G401 (cell line): ENCODE data around the gene TAOK2. TPM values are rescaled to one million over a fixed set of nuclear protein-coding genes. Genes with fewer than 3 reads are reported as not detected.

ENCODE experiments used
- DNase-seq: peaks from one replicate; pipeline ENCODE4 v3.0.0-alpha.2; 2015; ENCODE audit warnings: low spot score
- in situ Hi-C: cut with HindIII; loops from 2 replicates; pipeline ENCODE4 v1.10.0; 2016; ENCODE audit warnings: low sequenced_read_pairs, mixed read lengths
- total RNA-seq: library from RNA; depleted of rRNA; stranded (reverse); fragments of >200 nt; shearing (Covaris generic); gene quantifications from 2 replicates; pipeline ENCODE4 v1.2.3, GENCODE V29; 2014

Gene TAOK2
- total RNA-seq, 1 experiment from 2014 or later: 59.3 TPM

DNA sequence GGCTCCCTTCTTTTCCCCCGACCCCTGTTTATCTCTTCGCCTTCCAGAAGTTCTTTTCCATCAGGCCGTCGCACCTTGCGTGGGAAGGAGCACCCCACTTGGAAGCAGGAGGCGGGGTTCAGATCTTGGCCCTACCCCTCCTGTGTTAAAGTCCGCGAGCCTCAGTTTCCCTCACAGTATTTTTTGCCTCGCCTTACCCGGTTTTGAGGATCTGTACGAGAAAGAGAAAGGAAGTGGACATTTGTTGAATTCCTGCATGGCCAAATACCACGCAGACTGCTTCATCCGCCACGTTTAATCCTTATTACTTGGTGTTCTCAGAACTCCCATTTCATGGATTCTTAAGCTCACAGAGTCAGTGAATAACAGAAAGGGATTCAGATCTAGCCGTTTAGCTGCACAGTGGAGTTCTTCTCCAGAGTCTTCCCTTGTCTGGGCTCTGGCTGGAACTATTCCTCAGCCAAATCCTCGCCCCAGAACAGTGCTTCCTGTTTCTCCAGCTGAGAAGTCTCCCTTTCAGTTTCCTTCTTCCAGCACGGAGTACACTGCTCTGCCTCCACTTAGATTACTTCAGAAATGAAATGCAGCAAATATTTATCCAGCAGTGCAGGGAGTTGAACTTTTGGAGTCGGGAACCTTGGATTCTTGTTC is 11.2 kb upstream of the TAOK2 start:
- DNase-seq: peak; percentile 36
- in situ Hi-C loops: no loop called here

DNA sequence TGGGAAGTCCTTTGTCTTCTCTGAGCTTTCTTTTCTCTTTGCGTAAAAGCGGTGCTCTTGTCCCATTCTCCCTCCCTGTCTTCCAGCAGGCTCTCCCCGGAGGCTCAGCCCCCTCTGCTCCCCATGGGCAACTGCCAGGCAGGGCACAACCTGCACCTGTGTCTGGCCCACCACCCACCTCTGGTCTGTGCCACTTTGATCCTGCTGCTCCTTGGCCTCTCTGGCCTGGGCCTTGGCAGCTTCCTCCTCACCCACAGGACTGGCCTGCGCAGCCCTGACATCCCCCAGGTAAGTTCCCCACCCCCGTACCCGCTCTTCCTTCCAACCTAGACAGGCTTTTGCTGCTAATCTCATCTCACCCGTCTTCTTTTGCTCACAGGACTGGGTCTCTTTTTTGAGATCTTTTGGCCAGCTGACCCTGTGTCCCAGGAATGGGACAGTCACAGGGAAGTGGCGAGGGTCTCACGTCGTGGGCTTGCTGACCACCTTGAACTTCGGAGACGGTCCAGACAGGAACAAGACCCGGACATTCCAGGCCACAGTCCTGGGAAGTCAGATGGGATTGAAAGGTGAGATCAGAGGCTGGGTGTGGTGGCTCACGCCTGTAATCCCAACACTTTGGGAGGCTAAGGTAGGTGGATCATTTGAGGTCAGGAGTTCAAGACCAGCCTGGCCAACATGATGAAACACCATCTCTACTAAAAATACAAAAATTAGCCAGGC is 10.5 kb upstream of the TAOK2 start:
- in situ Hi-C loops: no loop called here

DNA sequence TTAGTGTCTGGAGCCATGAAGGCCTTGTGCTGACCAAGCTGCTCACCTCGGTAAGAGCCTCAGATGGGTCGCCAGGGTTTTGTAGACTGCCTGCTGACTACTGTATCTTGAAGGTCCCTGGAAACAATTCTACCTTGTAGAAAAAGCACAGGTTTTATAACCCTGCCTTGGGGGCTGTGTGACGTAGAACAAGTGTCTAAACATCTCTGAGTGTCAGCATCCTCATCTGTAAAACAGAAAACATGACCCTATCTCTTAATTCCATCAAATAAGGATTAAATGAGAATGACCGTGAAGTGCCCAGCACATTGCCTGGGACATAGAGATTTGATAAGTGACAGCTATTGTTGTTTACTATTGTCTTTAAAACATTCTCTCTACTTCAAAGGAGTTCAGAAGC is 5.5 kb upstream of the TAOK2 start:
- DNase-seq: no peak
- in situ Hi-C loops: no loop called here

More for the DNA sequence above, 10.5 kb upstream of the TAOK2 start:
- DNase-seq: no peak

DNA sequence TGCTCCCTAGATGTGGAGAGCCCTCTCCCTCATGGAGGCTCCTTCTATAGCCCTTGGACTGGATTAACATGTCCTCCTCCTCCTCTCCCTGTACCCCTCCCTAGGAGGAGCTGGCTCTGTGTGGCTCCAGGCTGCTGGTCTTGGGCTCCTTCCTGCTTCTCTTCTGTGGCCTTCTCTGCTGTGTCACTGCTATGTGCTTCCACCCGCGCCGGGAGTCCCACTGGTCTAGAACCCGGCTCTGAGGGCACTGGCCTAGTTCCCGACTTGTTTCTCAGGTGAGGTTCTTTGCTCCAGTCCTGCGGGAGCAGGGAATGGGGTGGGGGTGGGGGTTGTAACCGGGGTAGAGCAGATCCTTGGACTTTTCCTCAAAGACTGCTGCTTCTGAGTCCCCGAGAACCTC is 2.4 kb upstream of the TAOK2 start:
- DNase-seq: no peak
- in situ Hi-C loops: no loop called here

DNA sequence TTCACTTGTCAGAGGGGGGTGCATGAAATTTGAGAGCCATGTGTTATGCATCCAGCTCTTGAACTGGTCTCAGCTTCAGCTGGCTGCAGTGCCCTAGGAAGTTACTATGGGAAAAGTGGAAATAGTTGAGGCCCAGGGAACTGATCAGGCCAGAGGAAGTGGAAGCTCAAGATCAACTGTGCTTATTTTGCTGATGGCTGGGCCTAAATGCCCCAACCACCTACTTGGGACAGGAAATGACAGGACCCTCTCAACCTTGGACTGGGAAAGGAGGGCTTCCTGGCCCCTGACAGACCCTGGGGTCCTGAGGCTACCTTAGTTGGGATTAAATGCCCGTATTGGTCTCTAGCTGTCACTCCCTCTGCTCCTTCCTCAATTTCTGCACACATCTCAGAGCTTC is 1.2 kb upstream of the TAOK2 start:
- no peak for DNase-seq
- in situ Hi-C loops: no loop called here

DNA sequence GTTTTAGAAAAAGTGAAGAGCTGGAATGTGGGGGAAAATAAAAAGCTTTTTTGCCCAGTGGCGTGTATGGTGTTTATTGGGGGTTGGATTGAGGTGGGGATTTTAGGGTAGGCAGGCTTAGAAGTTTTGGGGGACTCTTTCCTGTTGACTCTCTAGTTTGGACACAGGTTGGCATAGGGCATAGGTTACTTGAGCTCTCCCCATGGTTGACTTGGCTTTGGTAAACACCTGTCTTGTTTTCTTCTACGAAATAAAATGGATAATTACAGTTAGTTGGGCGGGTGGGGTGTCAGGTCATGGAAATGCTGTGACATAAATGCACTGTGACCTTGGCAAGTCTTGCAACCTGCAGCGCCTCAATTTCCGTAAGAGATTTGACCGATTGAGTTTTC is 680 bp upstream of the TAOK2 start:
- DNase-seq: no peak
- in situ Hi-C loops: no loop called here

DNA sequence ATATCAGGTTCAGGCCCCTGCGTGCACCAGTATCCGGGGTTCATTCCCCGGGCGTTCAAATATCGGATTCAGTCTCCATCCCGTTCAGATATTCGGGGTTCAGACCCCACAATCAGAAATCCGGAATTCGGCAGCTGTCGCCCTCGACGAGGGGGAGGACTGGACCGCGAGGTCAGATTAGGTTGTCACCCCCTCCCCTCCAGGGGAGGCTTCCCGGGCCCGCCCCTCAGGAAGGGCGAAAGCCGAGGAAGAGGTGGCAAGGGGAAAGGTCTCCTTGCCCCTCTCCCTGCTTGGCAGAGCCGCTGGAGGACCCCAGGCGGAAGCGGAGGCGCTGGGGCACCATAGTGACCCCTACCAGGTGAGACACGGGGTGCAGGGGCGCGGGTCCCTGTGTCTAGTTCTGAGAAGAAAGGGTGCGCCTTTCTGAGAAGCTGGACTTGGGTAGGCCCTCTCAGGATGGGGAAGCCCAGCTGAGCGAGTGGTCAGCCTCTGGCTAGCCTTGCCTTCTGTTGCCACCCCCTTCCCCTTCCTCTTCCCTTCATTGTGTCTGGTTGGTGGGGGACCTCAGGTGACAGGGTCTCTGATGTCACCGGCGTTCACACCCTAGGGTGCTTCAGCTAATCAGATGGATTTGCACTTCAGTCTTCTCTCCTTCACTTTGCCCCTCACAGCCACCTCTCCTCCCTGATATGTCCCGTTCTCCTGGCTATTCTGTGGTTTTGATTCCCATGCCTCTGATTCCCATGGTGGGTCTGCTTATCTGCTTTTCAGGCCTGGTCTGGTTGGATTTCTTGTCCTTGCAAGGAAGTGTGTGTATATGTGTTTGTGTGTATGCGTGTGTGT is 844 bp downstream of the TAOK2 start:
- in situ Hi-C loops: no loop called here
- no peak for DNase-seq

DNA sequence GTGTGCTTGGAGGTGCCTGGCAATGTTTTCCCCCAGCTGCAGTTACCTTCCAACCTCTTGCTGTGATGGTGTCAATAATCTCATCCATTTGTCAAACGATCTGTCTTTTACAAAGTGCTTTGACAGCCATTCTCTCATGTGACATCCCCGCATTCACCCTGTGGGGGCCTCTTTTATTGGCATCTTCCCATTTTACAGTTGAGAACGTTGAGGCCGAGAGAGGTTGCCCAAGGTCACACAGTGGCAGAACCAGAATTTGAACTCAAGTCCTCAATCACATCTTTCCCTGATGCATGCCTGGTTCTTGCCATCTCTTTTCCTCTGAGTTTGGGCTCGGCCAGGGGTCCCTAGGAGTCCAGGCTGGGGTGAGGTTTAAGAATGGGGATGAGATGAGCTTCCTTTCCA is 1.5 kb downstream of the TAOK2 start:
- in situ Hi-C loops: no loop called here
- DNase-seq: no peak

DNA sequence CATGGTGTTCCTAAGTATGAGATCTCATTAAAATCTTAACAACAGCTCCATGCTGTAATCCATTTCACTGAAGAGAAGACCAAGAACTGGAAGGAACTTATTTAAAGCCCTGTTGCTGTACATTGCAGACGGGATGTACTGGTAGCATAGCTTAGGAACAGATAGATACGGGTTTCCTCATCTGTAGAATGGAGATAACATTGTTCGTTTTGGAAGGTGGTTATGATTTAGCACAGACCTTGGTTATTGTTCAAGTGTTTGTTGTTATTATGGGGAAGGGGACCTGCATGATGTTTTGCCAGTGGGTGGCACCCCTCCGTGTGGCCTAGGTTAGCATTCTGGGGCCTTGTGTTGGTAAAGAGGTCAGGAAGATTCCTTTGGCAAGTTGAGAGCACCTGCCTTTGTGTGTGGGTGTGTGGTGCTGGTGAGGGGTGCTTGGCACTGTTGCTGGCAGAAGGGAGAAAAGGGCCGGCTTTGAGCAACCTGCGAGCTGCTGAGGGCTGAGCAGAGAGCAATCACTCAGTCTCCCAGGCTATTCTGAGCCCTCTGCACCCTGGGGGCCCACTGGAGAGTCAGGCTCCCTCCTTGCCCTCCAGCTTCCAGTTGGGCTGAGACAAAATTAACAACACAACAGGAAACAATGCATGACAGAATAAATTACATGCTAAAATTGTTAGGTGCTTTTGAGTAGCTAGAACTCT is 2.3 kb downstream of the TAOK2 start:
- in situ Hi-C loops: no loop called here
- DNase-seq: peak; percentile 29

DNA sequence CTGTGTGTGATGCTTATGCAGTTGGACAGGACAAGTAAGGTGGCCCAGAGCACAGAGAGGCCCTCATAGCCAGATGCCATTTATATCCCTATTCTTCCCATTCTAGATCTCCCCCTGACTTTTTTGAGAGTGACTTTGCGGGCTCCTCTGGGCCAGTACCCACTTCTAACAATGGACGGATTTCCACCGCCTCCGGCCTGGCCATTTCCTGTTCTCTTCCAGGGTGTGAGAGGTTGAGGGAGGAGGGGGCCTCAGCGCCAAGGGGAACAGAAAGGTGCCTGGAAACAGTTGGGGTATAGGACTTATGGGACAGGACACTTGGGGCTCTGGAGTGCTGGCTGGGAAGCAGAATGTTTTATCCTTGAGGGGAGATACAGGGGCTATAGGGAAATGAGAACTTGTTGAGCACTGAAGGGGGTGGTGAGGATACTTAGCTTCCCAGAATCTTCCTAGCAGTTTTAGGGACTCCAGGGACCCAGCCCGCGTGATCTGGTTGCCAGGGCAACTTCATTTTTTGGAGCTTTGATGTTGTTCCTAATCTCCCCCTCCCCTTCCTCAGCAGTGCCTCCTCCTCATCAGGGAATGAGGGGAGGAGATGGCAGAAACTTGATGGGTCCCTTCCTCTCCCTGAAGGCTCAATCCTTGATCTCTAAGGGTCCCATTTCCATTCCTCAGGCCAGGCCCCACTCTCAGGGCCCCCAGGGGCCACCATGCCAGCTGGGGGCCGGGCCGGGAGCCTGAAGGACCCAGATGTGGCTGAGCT is 3.6 kb downstream of the TAOK2 start:
- in situ Hi-C loops: no loop called here
- DNase-seq: no peak

DNA sequence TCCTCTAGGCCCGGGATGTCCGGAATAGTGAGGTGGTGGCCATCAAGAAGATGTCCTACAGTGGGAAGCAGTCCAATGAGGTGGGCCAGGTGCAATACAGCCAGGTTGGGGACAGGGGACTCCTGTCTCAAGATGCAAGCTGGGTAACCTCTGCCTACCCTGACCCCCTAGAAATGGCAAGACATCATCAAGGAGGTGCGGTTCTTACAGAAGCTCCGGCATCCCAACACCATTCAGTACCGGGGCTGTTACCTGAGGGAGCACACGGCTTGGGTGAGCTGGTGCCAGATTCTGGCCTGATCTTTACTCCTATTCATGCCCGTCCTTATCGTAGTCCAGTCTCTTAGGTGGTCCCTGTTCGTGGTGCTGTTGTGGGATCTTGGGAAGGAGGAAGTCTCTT is 4.4 kb downstream of the TAOK2 start:
- in situ Hi-C loops: no loop called here
- no peak for DNase-seq

DNA sequence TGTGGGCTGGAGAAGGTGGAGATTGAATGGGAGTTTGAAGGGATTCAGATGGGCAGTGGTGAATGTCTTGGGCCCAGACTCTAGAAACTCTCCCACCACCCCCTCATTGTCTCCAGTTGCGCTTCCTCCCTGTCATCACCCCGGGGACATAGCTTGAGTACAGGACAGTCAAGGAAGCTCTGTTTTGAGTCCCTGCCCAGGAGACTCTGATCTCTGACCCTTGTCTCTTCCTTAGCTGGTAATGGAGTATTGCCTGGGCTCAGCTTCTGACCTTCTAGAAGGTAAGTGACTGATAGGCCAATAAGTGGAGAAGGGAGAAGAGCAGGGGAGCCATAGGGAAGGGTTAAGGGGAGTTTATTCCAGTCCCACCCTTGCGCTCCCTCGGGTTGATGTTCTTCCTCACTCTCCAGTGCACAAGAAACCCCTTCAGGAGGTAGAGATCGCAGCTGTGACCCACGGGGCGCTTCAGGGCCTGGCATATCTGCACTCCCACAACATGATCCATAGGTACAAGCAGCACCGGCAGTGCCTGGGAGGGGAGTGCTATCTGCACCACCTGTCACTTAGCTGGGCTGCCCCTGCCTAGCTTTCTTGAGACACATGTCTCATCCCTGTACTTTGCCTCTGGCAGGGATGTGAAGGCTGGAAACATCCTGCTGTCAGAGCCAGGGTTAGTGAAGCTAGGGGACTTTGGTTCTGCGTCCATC is 5.0 kb downstream of the TAOK2 start:
- in situ Hi-C loops: no loop called here
- DNase-seq: no peak

DNA sequence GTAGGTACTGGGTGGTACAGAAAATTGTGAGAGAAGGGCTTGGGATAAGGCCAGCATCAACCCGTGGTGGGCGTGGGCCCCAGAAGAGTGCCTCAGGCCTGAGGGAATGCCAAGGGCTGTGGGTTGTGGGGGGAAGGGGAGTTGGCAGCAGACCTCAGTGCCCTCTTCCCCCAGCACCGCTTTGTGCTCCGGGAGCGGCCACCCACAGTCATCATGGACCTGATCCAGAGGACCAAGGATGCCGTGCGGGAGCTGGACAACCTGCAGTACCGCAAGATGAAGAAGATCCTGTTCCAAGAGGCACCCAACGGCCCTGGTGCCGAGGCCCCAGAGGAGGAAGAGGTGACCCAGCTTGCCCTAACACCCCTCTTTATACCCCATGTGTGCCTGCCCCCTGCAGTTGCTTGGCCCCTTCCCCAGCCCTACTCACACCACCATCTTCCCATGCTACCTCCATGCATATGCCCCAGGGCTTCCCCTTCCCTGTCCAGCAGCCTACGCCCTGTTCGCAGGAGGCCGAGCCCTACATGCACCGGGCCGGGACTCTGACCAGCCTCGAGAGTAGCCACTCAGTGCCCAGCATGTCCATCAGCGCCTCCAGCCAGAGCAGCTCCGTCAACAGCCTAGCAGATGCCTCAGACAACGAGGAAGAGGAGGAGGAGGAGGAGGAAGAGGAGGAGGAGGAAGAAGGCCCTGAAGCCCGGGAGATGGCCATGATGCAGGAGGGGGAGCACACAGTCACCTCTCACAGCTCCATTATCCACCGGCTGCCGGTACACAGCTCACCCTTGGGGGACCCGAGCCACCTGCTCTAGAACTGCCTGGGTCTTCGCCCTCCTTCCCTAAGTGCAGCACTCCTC is 9.1 kb downstream of the TAOK2 start:
- no peak for DNase-seq
- in situ Hi-C loops: no loop called here

DNA sequence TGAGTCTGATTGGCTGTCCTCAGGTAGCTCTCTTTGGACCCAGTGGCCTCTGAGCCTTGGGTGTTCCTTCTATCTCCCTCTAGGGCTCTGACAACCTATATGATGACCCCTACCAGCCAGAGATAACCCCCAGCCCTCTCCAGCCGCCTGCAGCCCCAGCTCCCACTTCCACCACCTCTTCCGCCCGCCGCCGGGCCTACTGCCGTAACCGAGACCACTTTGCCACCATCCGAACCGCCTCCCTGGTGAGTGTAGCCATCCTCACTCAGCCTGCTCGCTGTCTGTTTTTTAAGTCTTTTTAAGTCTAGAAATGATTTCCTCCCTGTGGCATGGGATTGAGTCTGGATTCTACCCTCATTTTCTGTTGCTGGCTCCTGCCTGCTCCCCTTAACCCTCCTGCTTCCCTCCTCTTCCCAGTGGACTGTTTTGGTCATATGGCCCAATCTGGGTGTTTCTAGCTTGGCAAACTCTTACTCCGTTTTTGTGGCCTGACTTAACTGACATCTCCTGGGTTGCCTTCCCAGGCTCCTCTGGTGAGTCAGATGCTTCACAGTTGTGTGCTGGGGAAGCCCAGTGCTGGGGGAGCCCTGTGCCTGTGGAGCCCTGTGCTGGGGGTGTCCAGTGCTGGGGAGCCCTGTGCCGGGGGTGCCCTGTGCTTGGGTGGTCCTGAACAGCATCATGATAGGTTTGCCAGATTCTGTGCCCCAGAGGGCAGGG is 9.9 kb downstream of the TAOK2 start:
- DNase-seq: no peak
- in situ Hi-C loops: no loop called here

DNA sequence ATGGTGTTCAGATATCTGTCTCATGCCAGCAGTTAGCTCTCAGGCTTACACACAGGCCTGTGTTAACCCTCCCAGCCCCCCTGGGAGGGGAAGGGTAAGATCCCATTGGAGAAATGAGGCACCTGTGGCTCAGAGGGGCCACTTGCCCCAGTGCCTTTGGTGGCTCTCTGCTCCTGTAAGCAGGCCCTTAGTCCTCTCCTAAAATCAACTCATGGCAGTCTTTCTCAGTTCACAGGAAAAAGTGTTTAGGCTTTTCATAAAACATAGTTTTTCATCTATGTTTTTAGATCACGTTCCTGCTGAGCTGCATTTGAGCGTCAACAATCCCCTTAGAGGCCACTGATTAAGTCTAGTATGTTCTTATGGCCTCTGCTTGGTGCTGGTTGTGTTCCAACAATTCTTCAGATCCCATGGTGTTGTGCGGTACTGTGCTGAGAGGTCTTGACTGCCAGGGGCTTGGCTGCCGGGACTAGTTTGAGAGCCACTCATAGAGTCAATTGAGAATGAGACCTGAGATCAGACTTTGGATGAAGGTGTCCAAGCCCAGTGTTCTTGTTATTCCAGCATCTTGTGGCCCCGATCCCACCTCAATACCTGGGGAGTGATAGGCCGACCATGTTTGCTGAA is 10.6 kb downstream of the TAOK2 start:
- no peak for DNase-seq
- in situ Hi-C loops: no loop called here

DNA sequence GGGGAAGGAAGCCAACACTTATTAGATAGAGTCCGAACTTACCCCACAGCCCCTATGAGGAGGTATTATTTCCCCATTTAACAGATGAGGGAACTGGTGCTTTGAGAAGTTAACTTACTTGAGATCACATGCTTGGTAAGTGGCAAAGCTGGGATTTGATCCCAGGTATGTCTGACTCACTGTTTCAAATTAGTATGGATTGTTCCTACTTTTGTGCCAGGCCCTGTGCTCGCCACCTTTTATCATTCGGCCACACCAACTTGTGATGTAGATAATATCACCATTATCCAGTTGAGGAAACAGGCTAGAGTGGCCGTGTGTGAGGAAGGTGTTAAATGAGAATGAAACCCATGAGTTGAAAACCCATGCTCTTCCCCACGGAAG is 11.1 kb downstream of the TAOK2 start:
- DNase-seq: no peak
- in situ Hi-C loops: no loop called here
